HCT116 (cell line): ENCODE data around the gene RAB3GAP2. TPM values are rescaled to one million over a fixed set of nuclear protein-coding genes. Genes with fewer than 3 reads are reported as not detected.

ENCODE experiments used
- ATAC-seq: fragments of 200-7000 bp; cut with Tn5 transposase; 2 replicates; pipeline ENCODE4 v1.9.1; 2020; ENCODE audit warnings: mild to moderate bottlenecking, moderate library complexity
- BruUV-seq: library from RNA; stranded (reverse); fragments of 400-500 nt; replicated peaks from 2 replicates; lab custom pipeline; 2021; lab: Mats Ljungman, UMichigan
- CTCF ChIA-PET: fragments of 300-600 bp; sonication (Branson Sonifier 250); formaldehyde crosslinking; loops from one replicate; lab custom pipeline; 2021; ENCODE audit warnings: antibody characterized with exemption; lab: Charles Lee
- POLR2A ChIA-PET: fragments of 300-600, 350-600 bp; sonication (Branson Sonifier 250); formaldehyde crosslinking; loops from one replicate; lab custom pipeline; 2021; ENCODE audit warnings: antibody characterized with exemption; lab: Charles Lee
- RAD21 ChIA-PET, 2 experiments: fragments of 300-600 bp; sonication (Branson Sonifier 250); formaldehyde crosslinking; loops; one replicate each; lab custom pipeline; 2023; ENCODE audit warnings: low total read pairs in 2 of 2; ENCODE audit not compliant: uncharacterized antibody in 2 of 2, unreplicated experiment in 2 of 2, low non-redundant PET in 1 of 2; lab: Charles Lee
- DNase-seq: peaks from one replicate; pipeline ENCODE4 v3.0.0-alpha.2; 2010; ENCODE audit warnings: low read depth, low spot score
- H2AFZ ChIP-seq: fragments of 200-600 bp; shearing (Covaris generic), sonication (generic); 2 replicates; pipeline ENCODE4 v1.6.1; 2017; ENCODE audit warnings: low read depth, mixed run types, mixed read lengths, antibody characterized with exemption, low read length; ENCODE audit not compliant: poor library complexity, severe bottlenecking
- H3K27ac ChIP-seq: 2 replicates; pipeline ENCODE4 v1.5.1; 2012; ENCODE audit warnings: low read depth, low read length
- H3K27me3 ChIP-seq: fragments of 200-600 bp; sonication (generic); 2 replicates; pipeline ENCODE4 v1.6.1; 2016; ENCODE audit warnings: mixed run types, low read length, mixed read lengths; ENCODE audit not compliant: insufficient read depth
- H3K36me3 ChIP-seq, 2 experiments: fragments of 200-500 bp in 1 of 2; fragments of 200-600 bp in 1 of 2; sonication (Bioruptor generic) in 1 of 2; sonication (generic) in 1 of 2; 2 replicates each; pipeline versions ENCODE4 v1.5.1 to v1.6.1; 2014 to 2016; ENCODE audit warnings: low read length in 2 of 2, inconsistent platforms in 1 of 2, mixed read lengths in 1 of 2, mixed run types in 1 of 2; ENCODE audit not compliant: insufficient read depth in 2 of 2, control insufficient read depth in 1 of 2
- H3K4me1 ChIP-seq, 2 experiments: fragments of 200-600 bp in 1 of 2; sonication (generic) in 1 of 2; 2 replicates each; pipeline versions ENCODE4 v1.5.1 to v1.6.1; 2012 to 2017; ENCODE audit warnings: low read length in 2 of 2, inconsistent platforms in 1 of 2, mild to moderate bottlenecking in 1 of 2, mixed read lengths in 1 of 2, mixed run types in 1 of 2, moderate library complexity in 1 of 2; ENCODE audit not compliant: insufficient read depth in 2 of 2, control insufficient read depth in 1 of 2
- H3K4me2 ChIP-seq: fragments of 200-600 bp; sonication (generic); 2 replicates; pipeline ENCODE4 v1.6.1; 2017; ENCODE audit warnings: mixed run types, low read length, mixed read lengths
- H3K4me3 ChIP-seq, 2 experiments: fragments of 200-600 bp in 1 of 2; sonication (generic) in 1 of 2; replicated peaks in 1 of 2; 2 replicates each; pipeline ENCODE4 v1.5.1; 2011 to 2016; ENCODE audit warnings: low read length in 2 of 2, control low read depth in 1 of 2, low read depth in 1 of 2, mild to moderate bottlenecking in 1 of 2, mixed read lengths in 1 of 2, mixed run types in 1 of 2
- H3K79me2 ChIP-seq: fragments of 200-600 bp; sonication (generic); 2 replicates; pipeline ENCODE4 v1.6.1; 2017; ENCODE audit warnings: mild to moderate bottlenecking, mixed run types, low read length, moderate library complexity, mixed read lengths; ENCODE audit not compliant: insufficient read depth
- H3K9ac ChIP-seq: fragments of 200-600 bp; sonication (generic); 2 replicates; pipeline ENCODE4 v1.6.1; 2016; ENCODE audit warnings: low read length, mixed read lengths
- H3K9me2 ChIP-seq: fragments of 200-600 bp; sonication (generic), shearing (Covaris generic); 2 replicates; pipeline ENCODE4 v1.6.1; 2017; ENCODE audit warnings: mixed run types, mild to moderate bottlenecking, moderate library complexity; ENCODE audit not compliant: insufficient read depth
- H3K9me3 ChIP-seq, 2 experiments: fragments of 200-500 bp in 1 of 2; fragments of 200-600 bp in 1 of 2; sonication (Bioruptor generic) in 1 of 2; sonication (generic) in 1 of 2; 2 replicates each; pipeline ENCODE4 v1.6.1; 2014 to 2017; ENCODE audit warnings: low read length in 2 of 2, mixed read lengths in 2 of 2, inconsistent platforms in 1 of 2, low read depth in 1 of 2, mild to moderate bottlenecking in 1 of 2, mixed run types in 1 of 2, moderate library complexity in 1 of 2; ENCODE audit not compliant: control insufficient read depth in 1 of 2, insufficient read depth in 1 of 2
- H4K20me1 ChIP-seq: fragments of 200-600 bp; sonication (generic), shearing (Covaris generic); 2 replicates; pipeline ENCODE4 v1.6.1; 2017; ENCODE audit warnings: mixed run types, mild to moderate bottlenecking, moderate library complexity; ENCODE audit not compliant: insufficient read depth
- ATF3 ChIP-seq: IDR thresholded peaks from 2 replicates; pipeline ENCODE4 v1.6.1; 2012
- CEBPB ChIP-seq: IDR thresholded peaks from 2 replicates; pipeline ENCODE4 v1.6.1; 2012; ENCODE audit warnings: low read depth
- EGR1 ChIP-seq: IDR thresholded peaks from 2 replicates; pipeline ENCODE4 v1.6.1; 2012; ENCODE audit warnings: low read depth
- FOSL1 ChIP-seq: IDR thresholded peaks from 2 replicates; pipeline ENCODE4 v1.6.1; 2012; ENCODE audit warnings: low read depth
- JUND ChIP-seq: IDR thresholded peaks from 2 replicates; pipeline ENCODE4 v1.6.1; 2012
- MAX ChIP-seq: IDR thresholded peaks from 2 replicates; pipeline ENCODE4 v1.6.1; 2012
- POLR2AphosphoS5 ChIP-seq: IDR thresholded peaks from 2 replicates; pipeline ENCODE4 v1.6.1; 2011; ENCODE audit warnings: mild to moderate bottlenecking, low read depth, low read length, moderate library complexity
- SP1 ChIP-seq: IDR thresholded peaks from 2 replicates; pipeline ENCODE4 v1.6.1; 2012; ENCODE audit warnings: low read depth
- SRF ChIP-seq: IDR thresholded peaks from 2 replicates; pipeline ENCODE4 v1.6.1; 2012; ENCODE audit warnings: low read depth
- YY1 ChIP-seq: IDR thresholded peaks from 2 replicates; pipeline ENCODE4 v1.6.1; 2011; ENCODE audit warnings: low read length, low read depth, moderate library complexity, mild to moderate bottlenecking; ENCODE audit not compliant: insufficient replicate concordance; ENCODE audit errors: extremely low read depth
- ZFX ChIP-seq: fragments of 450-650 bp; IDR thresholded peaks from 2 replicates; pipeline ENCODE4 v1.6.1; 2017
- ZNF274 ChIP-seq: fragments of 200-500 bp; sonication (Bioruptor generic); IDR thresholded peaks from 2 replicates; pipeline ENCODE4 v1.6.1; 2014; ENCODE audit warnings: mild to moderate bottlenecking, low read depth, low read length, inconsistent platforms
- intact Hi-C: fragments of 100-400 bp; cut with micrococcal nuclease; formaldehyde crosslinking; loops from 2 replicates; pipeline ENCODE4 v1.10.0; 2022
- total RNA-seq: library from RNA; stranded (reverse); gene quantifications from one replicate; pipeline ENCODE4 v1.2.1, GENCODE V29; 2021; ENCODE audit not compliant: unreplicated experiment

Gene RAB3GAP2
- total RNA-seq, 1 experiment from 2014 or later: 32.5 TPM

- ChIA-PET RAD21 (no interaction called here), CTCF (no interaction called here), POLR2A (no interaction called here)
- Histone ChIP-seq H3K4me3 (no peak overlapping the region), H3K27me3 (no peaks in the 10 kb centered on the region), H4K20me1 (no peaks in the 10 kb centered on the region), H3K9me3 (no peaks in the 10 kb centered on the region), H3K9me2 (no peaks in the 10 kb centered on the region), H3K9ac (no peak overlapping the region), H3K36me3 (peaks cover 10 to 15% of the 10 kb centered on the region in 2 experiments; a peak in 2 of 4 replicates), H2AFZ (no peak overlapping the region), H3K27ac (no peak overlapping the region), H3K4me1 (no peaks in the 10 kb centered on the region), H3K4me2 (no peak overlapping the region), H3K79me2 (no peaks in the 10 kb centered on the region)
- ATAC-seq (no peak), DNase-seq (no peak)
- no TSS peak for BruUV-seq
- TF ChIP-seq CEBPB (no peak), JUND (no peak), POLR2AphosphoS5 (no peak), YY1 (no peak), ZNF274 (no peak), SP1 (no peak), FOSL1 (no peak), SRF (no peak), MAX (no peak), ATF3 (no peak), ZFX (no peak), EGR1 (no peak)
- intact Hi-C loops: no loop called here
Observed at GRCh38 chr1:220203816-220204215, 68.4 kb downstream of the RAB3GAP2 start.
